ENCODE results near the gene ZNF516.

Gene ZNF516

DNA sequence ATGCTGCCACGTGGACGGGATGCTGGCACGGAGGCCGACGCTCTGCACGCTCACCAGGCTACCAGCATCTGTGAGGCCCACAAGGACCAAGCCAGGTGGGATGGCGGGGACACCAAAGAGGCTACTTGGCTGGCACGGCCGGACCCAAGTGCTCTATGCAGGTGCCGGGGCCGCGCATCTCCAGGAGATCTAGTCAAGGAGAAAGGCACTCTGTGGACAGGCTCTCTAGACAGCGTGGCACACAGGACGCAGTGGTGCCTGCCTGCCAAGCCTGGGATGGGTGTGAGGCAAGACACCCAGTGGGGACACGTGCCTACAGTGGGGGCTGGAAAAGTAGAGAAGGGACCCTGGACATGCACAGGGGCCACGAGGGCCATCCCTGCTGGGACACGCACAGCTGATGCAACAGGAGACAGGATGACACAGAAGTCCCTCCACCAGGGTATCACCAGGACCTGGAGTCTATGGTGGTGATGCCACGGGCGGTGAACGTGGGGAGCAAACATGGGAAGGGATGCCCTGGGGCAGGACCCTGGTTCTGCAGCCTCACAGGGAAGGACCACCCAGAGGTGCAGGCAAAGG is 28.5 kb downstream of the ZNF516 start:
- DNase-seq: no peak

DNA sequence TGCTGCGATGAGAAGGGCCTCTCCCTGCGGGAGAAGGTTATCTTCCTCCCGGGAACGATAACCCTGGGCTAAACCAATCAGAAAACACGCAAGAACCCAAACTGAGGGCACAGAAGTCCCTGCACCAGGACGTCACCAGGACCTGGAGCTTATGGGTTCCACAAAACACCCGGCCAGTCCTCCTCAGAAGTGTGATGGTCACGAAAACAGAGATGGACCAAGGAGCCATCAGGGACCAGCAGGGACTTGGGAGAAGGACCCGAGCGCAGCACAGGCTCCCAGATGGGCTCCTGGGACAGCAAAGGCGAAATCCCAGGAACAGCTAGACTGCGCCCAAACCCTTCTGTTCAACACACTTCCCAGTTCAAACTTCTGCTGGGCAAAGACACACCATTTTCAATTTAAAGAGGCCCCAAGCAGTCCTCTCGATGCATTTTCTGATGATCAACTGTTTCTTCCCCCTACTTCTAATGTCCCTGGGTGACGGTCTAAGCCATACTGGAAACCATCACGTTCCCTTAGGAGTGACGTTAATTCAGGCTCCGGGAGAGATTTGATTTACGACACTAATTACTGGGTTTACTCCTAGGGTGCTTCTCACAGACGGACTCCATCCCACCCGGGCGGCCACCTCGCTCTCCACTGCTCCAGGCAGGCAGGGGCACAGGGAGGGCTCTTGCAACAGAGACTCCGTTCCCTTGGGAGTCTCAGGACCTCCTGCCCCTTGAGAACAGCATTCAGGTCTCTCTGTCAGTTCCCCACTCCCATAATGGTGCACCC is 29.2 kb downstream of the ZNF516 start:
- DNase-seq: no peak

DNA sequence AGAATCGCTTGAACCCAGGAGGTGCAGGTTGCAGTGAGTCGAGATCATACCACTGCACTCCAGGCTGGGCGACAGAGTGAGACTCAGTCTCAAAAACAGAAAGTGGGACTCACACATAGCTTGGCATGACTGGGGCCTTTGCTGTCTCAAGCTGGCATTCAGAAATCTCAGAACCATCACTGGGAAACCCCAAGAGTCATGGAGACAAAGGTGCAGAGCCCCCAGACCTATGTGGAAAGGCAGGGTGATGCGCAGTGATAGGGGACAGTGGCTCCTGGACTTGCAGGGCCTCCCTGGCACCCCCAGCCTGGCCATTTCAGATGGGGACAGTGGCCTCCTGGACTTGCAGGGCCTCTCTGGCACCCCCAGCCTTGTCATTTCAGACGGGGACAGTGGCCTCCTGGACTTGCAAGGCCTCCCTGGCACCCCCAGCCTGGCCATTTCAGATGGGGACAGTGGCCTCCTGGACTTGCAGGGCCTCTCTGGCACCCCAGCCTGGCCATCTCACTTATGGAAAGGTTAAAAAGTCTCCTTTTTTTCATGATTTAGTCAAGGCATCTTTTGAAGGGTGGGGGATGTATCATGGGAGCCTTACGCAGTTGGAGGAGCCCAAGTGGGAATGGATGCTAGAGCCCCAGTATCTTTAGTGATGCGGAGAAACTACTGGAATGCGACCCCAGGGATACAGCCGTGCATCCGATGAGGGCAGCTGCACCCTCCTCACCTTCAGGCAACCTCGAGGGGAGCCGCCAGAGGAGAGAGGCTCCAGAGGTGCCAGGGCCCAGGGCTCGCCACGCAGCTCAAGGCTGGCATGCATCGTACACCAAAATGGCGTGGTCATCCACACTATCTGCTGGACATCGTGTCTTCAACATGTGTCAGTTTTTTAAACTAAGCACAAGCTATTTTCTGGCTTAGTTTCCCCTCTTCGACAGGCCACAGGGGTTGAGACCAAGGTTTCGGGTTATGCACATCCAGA is 30.5 kb downstream of the ZNF516 start:
- DNase-seq: no peak

DNA sequence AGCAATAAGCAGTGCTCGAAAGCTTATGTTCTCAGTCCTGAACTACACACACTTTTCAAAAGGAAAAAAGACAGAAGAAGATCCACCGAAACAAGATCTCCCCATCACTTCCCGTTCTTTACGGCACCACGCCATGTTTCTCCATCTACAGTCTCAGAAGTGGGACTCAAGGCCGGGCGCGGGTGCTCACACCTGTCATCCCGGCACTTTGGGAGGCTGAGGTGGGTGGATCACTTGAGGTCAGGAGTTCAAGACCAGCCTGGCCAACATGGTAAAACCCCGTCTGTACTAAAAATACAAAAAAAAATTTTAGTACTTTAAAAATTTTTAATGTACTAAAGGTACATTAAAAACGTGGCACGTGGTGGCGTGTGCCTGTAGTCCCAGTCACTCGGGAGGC is 31.2 kb downstream of the ZNF516 start:
- DNase-seq: no peak

DNA sequence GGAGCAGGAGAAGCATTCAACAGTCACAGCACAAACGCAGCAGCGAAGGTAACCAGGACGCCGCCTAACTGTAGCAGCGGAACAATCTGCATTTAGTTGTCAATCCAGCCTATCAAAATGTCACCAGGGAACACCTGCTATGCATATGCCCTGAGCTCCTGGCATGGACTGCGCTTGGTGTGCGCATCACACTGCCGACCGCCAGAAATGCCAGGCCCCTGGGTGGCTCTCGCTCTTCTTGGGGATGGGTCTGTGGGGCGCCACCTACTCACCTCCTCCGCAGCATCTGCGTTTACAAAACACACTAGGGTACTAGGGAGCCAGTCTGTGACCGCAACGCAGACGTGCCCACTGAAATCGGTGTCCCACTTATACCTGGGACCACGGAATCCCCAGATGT is 31.7 kb downstream of the ZNF516 start:
- DNase-seq: no peak

DNA sequence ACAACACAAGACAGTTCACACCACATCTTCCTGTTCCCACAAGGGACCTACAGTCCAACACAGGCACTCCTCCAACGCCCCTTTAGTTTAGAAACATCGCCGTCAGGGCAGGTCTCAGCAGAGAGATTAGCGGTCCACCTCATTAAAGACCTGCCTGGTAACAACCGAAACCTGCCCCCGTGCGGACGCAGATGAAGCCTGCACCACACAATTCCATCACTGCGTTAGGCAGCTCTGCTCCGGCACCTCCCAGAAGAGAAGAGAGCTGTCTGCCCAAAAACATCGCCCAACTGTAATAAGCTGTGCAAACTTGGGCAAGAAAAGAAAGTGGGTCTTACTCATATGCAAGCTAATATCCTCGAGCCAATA is 32.7 kb downstream of the ZNF516 start:
- DNase-seq: no peak

DNA sequence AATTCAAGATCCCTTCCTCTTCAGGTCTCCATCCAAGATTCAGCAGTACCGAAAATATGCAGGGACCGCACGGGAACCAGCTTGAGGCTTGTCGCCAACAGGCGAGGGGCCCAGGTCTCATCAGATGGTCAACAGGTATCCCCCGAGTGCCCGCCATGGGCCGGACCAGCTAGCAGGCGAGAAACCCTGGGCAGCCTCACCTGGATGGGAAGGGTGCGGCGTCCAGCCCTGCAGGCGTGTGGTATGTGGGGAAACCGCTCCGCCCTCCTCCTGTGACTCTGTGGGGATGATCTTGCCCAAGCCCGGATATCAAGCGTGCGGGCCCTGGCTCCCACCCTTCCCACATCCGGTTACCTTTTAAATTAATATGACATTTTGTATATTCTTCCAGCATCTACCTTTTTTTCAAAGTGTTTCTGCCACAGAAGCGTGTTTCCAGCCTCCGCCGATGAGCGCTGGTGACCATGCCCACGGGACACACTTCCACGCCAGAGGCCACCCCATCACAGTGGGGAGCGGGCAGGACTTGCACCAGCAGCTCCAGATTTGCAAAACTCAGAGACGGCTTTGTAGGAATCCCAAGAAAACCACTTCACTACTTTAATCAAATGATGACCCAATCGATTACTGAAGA is 33.2 kb downstream of the ZNF516 start:
- no peak for DNase-seq

DNA sequence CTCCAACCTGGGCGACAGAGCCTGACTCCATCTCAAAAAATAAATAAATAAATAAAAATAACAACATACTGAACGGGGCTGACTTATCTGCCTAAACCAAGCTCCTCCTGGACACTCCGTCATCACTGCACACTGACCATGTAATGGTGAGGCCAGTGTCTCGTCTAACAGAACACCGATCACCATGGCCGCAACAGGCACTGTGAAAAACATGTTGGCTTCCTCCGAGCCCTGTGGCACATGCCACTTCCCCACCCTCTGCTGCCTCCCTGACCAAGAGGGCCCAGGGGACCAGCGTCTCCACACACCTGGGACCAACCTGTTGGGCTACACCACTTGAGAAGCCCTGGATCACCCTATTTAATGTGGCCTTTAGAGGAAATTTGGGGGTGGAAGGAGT is 33.9 kb downstream of the ZNF516 start:
- DNase-seq: no peak

DNA sequence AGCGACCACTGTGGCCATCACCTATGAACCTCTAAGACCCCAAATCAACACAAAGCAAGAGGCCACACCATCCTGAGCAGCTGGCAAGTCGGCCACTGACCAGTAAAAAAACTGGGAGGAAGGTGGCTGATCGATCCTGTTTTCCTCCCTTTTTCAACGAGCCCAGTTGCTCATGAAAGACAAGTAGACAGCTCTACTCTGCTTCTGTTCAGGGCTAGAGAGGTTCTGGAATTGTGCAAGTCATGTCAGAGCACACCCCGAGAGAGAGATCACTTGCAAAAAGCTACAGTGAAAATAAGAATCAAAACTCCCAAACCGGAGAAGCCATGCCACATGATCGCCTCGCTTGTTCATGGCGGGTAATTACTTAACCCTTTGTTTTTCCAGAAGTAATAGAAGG is 34.6 kb downstream of the ZNF516 start:
- no peak for DNase-seq

DNA sequence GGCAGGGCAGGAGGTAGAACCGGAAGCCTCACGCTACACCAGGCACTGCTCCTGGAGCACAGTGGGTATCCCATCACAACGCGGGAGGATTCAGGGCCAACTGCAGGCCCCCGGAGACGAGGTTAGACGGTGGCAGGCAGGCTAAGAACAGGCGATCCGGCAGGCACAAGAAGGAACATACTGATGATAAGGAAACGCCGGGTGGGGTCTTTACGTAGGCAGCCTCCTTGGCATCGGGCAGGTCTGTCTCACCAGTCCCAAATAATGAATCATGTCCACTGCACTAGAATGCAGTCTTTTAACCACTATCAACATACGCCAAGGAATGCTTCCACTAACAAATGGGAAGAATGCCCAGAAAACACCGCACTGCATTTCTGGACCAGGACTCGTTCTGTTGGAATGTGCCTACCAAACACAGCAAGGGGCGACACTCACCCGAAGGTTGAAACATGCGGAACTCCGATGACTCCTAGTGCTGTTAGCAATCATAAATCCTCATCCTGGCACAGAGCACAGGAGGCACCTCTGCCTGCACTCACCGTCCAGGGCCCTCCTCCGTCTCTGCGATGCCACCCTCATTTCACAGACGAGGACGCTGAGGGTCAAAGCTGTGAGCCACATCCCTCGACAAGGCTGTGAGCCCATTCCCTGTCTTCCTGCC is 35.2 kb downstream of the ZNF516 start:
- no peak for DNase-seq

DNA sequence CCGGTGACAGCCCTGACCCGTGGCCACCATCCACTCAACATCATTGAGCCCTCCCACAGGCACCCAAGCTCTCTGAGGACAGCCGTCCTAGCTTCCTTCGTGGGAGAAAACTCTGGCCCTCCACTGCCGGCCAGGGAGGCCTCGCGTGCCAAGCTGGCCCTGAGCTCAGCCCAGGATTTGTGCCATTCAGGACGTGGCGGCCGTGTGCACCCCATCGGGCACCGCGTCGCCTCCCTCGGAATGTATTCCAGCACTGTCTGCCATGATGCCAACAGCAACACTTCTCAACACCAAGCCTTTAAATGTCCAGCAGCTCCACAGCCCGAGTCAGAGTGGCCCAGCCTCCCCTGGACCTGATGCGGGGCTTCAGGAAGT is 35.7 kb downstream of the ZNF516 start:
- no peak for DNase-seq

DNA sequence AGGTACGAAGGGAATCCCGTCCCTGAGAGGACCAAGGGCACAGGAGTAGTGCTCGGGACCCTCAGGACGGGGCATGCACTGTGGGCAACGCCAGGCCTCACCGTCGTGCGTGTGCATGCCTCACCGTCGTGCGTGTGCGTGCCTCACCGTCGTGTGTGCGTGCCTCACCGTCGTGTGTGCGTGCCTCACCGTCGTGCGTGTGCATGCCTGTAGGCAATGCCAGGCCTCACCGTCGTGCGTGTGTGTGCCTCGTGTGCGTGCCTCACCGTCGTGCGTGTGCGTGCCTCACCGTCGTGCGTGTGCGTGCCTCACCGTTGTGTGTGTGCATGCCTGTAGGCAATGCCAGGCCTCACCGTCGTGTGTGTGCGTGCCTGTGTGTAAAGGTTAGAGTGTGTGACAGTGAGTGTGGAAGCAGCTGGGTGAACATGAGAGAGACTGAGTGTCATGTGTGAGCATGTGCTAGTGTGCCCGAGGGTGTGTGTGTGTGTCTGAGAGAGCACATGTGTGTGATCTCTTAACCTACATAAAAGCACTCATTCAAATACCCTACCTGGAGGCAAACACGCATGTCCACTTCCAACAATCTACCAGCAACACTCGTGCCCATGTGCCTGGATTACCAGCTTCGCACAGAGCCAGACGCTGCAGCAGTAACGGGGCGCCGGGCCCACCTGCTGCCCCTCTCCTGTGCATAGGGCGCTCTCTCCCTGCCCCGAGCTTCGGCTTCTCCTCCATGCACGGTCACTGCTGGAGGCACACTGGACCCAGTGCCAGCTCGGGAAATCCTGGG is 36.3 kb downstream of the ZNF516 start:
- no peak for DNase-seq

DNA sequence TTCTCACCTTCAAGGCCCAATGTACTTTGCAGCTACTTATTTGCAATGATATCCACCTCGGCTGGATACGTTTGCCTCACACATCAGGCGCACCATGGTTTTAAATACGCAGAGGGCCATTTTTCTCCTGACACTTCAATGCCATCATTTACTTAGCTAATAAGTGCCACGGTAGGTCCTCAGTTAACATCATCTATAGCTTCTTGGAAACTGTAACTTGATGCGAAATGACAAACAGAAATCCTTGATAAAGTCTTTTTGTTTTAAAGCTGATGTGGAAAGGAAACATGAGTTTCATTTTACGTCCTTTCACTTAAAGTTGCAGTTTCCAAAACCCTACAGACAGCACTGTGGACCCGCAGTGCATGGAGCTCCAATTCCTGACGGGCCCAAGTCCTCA is 37.1 kb downstream of the ZNF516 start:
- no peak for DNase-seq

DNA sequence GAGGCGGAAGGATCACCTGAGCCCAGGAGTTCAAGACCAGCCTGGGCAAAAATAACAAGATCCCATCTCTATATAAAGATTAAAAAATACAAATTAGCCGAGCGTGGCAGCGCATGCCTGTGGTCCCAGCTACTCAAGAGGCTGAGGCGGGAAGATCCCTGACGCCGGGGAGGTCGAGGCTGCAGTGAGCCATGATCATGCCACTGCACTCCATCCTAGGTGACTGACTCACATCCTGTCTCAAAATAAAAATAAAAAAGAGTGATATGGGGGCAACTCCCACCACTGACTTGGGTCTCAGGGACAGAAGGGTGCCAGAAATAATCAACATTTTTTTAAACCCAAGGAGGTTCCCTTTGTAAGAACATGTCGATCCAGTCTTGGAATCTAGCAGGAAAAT is 37.6 kb downstream of the ZNF516 start:
- no peak for DNase-seq

DNA sequence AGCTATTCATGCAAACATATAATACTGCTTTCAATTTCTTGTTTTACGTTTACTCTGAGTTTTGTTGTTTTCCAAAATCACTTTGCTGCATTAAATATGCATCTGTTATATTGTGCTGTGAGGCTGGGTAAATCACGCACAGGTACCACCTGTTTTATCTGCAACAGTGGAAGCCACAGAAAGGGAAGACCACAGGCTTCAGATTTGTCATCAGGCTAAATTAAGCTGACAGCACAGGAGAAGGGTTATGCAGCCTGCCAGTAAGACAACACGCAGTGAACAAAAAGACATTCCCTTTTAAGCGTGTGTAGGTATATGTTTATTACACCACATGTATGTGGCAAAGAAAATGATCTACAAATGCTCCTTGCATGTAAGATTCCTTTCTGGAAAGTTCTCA is 38.2 kb downstream of the ZNF516 start:
- DNase-seq: no peak

DNA sequence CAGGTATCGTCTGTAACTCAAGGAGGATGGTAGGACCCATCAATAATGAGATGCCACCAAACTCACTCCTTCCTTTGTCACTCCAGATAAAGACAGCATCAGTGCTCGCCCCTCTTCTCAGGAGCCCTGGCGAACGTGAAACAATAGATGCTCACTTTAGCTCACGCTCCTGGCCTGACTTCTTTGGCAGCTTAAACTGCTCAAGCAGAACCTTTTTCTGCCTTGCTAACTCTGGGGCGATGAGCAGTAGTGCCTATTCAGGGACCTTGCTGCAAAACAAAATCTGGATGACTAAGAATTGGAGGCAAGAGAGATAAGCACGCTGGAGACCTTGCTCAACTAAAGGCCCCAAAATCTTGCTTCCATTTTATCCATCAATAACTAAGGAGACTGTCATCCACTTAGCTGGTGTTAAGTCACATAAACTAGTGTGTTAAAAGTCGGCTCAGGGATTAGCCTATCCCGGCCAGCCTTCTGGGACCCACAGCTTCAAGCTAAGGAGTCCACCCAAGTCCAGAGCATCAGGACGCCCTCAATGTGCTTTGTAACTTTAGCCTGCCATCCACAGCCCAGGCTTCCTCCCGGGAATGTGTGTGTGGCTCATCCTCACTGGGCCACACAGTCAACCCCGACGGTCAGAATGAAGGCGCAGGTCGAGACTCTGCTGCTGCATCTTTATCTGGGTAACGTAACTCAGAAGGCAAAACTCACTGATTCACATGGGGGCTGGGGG is 38.9 kb downstream of the ZNF516 start:
- DNase-seq: no peak

DNA sequence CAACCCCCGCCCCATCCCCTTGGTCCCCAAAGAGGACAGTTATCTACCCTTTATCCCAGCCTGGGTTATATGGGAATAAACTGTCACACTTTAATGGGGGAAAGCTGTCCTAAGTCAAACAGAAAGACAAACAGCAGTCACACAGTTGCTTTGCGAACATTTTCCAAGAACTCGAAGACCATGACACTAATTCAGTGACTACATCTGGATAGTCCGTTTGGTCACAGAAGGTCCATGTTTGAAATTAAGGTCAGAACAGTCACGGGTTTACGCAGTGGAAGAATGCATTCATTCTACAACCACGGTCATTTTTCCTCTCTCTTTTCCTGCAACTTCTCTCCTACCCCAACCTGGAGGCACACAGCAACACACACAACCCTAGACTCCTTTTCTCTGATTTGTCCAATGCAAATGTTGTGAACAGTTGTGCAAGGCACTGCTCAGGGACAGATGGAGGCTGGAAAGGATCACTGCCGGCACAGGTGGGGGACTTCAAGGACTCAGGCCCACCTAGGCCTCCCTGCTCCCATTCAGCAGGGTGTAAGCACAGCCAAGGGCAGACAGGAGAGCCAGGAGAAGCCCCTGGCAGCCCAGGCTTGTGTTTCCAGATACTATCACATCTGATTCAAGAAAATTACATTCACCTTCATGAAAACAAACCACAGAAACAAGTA is 39.9 kb downstream of the ZNF516 start:
- DNase-seq: peak in 1 of 2 experiments; percentile 38

DNA sequence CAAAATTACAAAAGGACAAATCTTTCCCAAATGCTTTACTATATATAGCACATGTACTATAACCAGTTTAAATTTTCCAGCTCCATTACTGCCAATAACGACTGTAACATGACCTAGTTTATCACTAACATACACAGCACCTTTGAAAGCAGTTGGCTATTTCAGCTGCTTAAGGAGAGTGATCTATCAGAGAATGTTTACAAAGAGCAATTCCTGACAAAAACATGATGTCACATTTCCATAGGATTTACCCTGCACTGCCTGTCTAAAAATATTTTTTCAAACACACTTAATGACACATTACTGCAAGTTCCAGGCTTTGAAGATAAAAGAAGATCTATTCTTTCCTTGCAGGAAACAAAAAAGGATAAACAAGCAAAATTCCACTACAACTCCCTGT is 40.6 kb downstream of the ZNF516 start:
- no peak for DNase-seq

DNA sequence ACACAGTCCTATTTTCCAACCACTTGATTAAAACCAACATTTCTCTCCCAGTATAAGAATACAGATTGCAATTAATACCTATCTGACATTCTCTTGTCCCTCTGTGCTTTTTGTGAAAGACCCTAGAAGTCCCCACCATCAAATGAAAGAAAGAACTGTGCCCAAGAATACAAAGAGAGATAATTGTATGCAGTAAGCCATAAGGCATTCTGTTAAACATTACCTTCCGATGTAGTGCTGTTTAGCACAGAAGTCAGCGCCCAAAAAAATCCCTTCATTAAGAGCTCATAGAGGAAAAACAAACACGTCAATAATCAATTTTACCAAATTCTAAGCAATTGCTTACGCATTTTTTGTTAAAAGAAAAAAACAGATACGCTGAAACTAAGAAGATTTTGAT is 41.1 kb downstream of the ZNF516 start:
- DNase-seq: no peak

DNA sequence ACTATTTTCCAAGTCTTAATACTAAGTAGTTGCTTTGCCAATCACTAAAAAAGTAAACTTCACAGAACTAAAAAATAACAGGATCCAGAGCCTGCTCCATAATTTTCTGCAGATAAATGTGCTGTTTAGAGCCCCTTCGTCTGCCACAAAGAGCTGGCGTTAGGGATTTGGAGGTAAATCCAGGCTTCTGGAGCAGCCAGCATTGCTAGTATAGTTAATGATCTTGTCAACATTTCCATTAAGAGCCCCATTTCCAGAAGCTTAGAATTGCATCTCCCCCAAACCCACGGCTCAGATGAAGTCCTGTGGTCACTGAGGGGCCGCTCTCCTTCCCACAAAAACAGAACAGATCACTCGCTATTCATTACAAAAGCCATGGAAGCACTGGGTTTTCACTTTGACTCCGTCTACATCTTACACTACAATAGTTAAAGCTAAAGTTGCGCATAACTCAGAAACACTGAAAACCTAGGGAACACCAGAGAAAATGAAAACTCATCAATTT is 41.9 kb downstream of the ZNF516 start:
- DNase-seq: no peak

All from NCI-H524 (cell line).